Measurements from ENCODE around the gene CCNI2. TPM values are rescaled to one million over a fixed set of nuclear protein-coding genes. Genes with fewer than 3 reads are reported as not detected.

CCNI2 gene
- total and polyA plus RNA-seq, 9 of the 15 experiments (the other 6 are each of a cell fraction or from before 2014, with no cell fraction given), result 0.05 to 1.7 (median 0.81) TPM; not detected in 5

DNA sequence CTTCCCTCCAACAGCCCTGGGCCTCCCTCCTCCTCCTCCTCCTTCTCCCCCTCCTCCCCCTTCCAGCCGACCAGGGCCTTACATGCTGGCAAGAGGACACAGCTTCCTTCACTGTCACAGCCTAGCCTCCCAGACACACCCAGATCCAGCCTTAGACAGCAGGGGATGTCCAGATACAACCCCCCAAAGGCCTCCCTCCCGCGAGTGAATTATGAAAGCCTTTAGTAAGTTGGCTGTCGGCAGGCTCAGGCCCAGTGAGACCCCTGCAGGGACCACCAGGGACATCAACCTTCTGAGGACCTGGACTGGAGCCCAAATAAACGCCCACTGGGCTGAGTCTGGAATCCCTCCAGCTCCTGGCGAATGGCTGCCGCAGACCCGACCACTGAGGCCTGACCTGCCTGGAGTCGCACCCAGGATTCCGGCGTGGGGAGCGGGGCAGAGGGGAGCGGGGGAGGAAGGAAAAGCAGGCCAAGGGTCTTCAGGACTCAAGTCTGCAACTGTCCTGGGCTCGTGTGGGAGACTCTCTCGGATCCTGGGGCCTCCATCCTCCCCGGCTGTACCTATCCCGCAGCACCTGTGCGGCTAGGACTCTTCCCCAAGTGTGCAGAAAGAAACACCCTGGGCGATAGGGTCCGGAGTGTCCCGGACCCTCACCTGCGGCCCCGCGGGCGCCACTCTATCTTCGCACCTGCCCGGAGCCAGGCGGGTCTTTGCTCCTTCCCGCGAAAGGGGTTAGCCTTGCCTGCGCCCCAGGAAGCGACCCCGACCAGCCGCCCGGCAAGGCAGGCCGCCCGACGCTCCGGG lies 29.1 kb downstream of the CCNI2 start (continued):
- TF ChIP-seq, protein P1, sequence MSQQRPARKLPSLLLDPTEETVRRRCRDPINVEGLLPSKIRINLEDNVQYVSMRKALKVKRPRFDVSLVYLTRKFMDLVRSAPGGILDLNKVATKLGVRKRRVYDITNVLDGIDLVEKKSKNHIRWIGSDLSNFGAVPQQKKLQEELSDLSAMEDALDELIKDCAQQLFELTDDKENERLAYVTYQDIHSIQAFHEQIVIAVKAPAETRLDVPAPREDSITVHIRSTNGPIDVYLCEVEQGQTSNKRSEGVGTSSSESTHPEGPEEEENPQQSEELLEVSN (IDR thresholded peaks at IDR 0.05; ENCODE audit: borderline replicate concordance in 1 of 2, extremely low read depth in 1 of 2, insufficient read depth in 1 of 2, insufficient read length in 1 of 2, low read depth in 1 of 2, low read length in 1 of 2, poor library complexity in 1 of 2, severe bottlenecking in 1 of 2), result peak in 1 of 2 experiments; percentile 74
- TF ChIP-seq KDM4B (IDR thresholded peaks at IDR 0.05; ENCODE audit: borderline replicate concordance in 2 of 2, low read depth in 1 of 2) (no peak), FOXA1 (IDR thresholded peaks at IDR 0.05; ENCODE audit: borderline replicate concordance) (no peak), DMBX1 (CRISPR knock-in tag; IDR thresholded peaks at IDR 0.05; ENCODE audit: borderline replicate concordance) (no peak), ZNF324 (CRISPR knock-in tag; IDR thresholded peaks at IDR 0.05) (no peak), EGR1 (conservative IDR thresholded peaks at IDR 0.05) (peak; percentile 33; the same call in 1 of the 2 replicates), ZBED1 (IDR thresholded peaks at IDR 0.05) (no peak), HLTF (IDR thresholded peaks at IDR 0.05) (peak; percentile 40; the same call in 1 of the 2 replicates), SMAD3 (CRISPR knock-in tag; conservative IDR thresholded peaks at IDR 0.05) (no peak), NFIC (IDR thresholded peaks at IDR 0.05) (peak; percentile 86), ELF2 (CRISPR knock-in tag; IDR thresholded peaks at IDR 0.05) (no peak), TRIM24 (IDR thresholded peaks at IDR 0.05) (no peak), ARID1B (IDR thresholded peaks at IDR 0.05) (peak; percentile 36; the same call in 1 of the 2 replicates), DPF2 (IDR thresholded peaks at IDR 0.05) (peak; percentile 49), MCM2 (IDR thresholded peaks at IDR 0.05; ENCODE audit: low read depth) (no peak)
- TF ChIP-seq, protein P2, sequence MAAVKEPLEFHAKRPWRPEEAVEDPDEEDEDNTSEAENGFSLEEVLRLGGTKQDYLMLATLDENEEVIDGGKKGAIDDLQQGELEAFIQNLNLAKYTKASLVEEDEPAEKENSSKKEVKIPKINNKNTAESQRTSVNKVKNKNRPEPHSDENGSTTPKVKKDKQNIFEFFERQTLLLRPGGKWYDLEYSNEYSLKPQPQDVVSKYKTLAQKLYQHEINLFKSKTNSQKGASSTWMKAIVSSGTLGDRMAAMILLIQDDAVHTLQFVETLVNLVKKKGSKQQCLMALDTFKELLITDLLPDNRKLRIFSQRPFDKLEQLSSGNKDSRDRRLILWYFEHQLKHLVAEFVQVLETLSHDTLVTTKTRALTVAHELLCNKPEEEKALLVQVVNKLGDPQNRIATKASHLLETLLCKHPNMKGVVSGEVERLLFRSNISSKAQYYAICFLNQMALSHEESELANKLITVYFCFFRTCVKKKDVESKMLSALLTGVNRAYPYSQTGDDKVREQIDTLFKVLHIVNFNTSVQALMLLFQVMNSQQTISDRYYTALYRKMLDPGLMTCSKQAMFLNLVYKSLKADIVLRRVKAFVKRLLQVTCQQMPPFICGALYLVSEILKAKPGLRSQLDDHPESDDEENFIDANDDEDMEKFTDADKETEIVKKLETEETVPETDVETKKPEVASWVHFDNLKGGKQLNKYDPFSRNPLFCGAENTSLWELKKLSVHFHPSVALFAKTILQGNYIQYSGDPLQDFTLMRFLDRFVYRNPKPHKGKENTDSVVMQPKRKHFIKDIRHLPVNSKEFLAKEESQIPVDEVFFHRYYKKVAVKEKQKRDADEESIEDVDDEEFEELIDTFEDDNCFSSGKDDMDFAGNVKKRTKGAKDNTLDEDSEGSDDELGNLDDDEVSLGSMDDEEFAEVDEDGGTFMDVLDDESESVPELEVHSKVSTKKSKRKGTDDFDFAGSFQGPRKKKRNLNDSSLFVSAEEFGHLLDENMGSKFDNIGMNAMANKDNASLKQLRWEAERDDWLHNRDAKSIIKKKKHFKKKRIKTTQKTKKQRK (IDR thresholded peaks at IDR 0.05; ENCODE audit: borderline replicate concordance, low read depth, low read length), result no peak
- TF ChIP-seq, protein P3, sequence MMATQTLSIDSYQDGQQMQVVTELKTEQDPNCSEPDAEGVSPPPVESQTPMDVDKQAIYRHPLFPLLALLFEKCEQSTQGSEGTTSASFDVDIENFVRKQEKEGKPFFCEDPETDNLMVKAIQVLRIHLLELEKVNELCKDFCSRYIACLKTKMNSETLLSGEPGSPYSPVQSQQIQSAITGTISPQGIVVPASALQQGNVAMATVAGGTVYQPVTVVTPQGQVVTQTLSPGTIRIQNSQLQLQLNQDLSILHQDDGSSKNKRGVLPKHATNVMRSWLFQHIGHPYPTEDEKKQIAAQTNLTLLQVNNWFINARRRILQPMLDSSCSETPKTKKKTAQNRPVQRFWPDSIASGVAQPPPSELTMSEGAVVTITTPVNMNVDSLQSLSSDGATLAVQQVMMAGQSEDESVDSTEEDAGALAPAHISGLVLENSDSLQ (IDR thresholded peaks at IDR 0.05), result peak; percentile 65
- TF ChIP-seq, protein P4, sequence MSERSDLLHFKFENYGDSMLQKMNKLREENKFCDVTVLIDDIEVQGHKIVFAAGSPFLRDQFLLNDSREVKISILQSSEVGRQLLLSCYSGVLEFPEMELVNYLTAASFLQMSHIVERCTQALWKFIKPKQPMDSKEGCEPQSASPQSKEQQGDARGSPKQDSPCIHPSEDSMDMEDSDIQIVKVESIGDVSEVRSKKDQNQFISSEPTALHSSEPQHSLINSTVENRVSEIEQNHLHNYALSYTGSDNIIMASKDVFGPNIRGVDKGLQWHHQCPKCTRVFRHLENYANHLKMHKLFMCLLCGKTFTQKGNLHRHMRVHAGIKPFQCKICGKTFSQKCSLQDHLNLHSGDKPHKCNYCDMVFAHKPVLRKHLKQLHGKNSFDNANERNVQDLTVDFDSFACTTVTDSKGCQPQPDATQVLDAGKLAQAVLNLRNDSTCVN (CRISPR knock-in tag; IDR thresholded peaks at IDR 0.05), result no peak

Data from K562 (cell line).